Stimulated activated CD8-positive, alpha-beta memory T cell treated with anti-CD3 and anti-CD28 coated beads, Interleukin-2, amount 100 ng/mL, for 1 hour (primary cell): ENCODE data around the gene ARID3C.
"Not testable (repeated sequence)": the region's sequence is repeated elsewhere in the genome, so short reads cannot be mapped to it uniquely, and the experiment has no call there.

ENCODE experiments used
- DNase-seq, 2 donors: peaks; one replicate each; pipeline ENCODE4 v3.0.0-alpha.2; 2020; ENCODE audit warnings: low read depth in 2 of 2

The ARID3C gene

DNA sequence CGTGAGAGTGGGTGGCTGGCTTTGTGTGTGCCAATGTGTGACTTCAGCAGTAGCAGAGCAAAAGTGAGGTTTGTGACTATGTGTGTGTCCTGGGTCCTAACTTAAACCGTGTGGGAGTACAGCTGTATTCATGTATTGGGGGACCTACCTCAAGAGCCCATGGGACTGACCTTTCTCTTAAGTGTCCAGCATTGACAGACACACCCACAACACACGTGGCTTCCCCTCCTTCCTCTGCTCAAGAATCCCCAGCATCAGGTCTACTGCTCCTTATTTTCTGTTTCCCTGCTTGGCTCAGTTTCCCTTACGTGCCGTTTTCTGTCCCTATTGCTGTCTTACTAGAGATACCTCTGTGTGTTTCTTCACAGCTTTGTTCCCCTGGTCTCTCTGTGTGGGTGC, 23.7 kb upstream of the ARID3C start:
- DNase-seq = no peak

DNA sequence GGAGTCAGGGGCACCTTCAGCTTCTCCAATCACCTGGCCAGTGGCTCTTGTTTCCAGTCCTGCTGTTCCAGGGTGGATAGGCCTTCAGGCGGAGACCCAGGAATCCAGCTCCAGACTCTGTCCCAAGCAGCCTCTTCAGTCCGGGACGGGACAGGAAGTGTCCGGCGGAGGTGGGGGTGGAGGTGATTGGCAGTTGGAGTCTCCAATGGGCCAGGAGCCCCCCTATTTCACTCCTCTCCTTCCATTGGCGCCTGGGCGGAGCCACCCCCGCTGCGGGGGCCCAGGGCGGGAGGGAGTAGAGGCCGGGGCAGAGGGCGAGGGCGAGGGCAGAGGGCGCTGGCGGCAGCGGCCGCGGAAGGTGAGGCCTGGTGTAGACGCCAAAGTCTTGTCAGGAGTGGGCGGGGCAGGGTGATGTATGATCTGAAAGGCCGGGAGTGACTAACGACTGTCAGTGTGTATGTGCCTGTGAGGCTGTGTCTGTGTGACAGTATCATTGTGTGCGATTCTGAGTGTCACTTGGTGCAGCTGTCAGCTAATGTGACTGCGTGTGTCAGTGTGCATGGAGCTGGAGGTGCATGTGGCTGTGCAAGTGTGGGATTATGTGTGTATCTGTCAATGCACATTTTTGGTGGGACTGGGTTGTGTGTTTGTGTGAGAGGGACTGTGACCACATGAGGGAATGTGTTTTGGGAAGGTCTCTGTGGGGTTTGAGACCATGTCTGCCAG, 23.2 kb upstream of the ARID3C start, which contains the start of gene IL11RA:
TSS of gene IL11RA (plus strand) at position 310 of the 726 bp plus-strand sequence. CDS start 3,033 bp downstream, outside the sequence.
- DNase-seq = no peak

DNA sequence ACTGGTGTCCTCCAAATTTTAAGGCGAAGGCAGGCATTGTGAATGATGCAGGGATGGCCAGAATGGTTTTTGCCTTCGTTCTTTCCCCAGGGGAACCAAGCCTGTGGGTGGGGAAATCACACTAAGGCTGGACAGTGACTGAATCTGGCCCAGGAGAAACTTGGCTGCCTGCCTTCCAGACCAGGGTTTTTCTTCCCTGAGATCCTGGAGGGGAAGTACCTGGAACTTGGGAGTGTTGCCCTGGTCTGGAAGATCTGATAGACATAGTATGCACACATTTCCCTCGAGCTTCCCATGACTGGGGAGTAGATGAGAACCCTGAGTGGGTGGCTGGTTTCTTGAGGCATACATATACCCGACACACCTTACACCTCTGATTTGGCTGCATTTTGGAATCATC, 22.5 kb upstream of the ARID3C start:
- no peak for DNase-seq

GRCh38 chr9:34650816-34651215, 21.9 kb upstream of the ARID3C start:
- DNase-seq = no peak

GRCh38 chr9:34648673-34649072, 19.8 kb upstream of the ARID3C start:
- DNase-seq = no peak

DNA sequence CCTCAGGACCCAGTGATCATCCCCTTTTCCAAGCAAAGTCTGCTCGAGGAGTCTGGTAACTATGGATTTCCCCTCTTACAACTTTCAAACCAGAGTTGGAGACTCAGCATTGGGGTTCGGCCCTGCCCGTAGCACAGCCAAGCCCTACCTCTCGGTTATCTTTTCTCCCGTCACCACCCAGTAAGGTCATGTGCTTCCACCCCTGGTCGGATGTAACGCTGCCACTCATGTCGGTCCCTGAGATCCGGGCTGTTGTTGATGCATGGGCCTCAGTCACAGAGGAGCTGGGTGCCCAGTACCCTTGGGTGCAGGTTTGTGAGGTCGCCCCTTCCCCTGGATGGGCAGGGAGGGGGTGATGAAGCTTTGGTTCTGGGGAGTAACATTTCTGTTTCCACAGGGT, 18.8 kb upstream of the ARID3C start:
- no peak for DNase-seq

DNA sequence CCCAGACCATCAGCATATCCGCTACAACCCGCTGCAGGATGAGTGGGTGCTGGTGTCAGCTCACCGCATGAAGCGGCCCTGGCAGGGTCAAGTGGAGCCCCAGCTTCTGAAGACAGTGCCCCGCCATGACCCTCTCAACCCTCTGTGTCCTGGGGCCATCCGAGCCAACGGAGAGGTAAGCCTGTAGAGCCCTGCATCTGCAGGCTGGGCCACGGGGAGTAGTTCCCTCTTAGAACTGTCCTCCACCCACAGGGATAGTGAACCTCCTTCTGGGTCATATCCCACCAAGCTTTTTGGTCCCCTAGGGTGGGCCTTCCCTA, 18.2 kb upstream of the ARID3C start:
- no peak for DNase-seq

DNA sequence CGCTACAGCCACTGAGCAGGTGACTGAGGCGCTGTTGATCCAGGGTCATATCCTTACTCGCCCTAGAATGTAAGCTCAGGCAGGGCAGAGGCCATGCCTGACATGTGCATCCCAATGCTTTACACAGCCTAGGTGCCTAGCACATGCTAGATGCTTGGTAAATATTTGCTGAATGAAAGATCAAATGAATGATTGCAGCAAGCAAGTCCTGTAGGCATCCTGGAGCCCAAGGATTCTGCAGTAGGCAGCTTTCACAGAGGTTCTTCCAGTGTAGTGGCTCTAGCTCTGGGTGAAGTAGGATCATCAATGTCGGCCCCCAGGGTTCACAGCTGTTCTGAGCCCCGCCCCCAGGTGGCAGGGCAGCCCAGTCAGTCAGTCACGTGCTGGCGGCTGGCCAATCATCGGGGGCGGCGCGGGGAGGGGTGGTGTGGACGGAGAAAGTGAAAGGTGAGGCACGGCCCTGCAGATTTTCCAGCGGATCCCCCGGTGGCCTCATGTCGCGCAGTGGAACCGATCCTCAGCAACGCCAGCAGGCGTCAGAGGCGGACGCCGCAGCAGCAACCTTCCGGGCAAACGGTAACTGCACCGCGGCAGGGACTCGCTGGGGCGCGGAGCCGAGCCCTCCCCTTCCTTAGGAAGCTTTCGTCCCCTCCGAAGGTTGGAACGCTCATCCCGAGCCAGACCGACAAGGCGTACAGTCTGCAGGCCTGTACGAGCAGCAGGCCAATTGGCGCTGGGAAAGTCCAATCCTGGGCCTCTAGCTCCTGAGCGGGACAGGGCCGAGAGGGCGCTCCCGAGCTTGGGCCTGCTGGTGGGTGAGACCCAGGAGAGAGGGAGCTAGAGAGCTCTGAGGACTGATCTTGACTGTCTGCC, 17.6 kb upstream of the ARID3C start, which contains the start of gene GALT:
TSS of gene GALT (plus strand) at position 465 of the 873 bp plus-strand sequence. CDS start at position 495, 30 bp downstream.
- peak; percentile 91 to 94 for DNase-seq

GRCh38 chr9:34644766-34645314, 16.0 kb upstream of the ARID3C start:
- no peak for DNase-seq

DNA sequence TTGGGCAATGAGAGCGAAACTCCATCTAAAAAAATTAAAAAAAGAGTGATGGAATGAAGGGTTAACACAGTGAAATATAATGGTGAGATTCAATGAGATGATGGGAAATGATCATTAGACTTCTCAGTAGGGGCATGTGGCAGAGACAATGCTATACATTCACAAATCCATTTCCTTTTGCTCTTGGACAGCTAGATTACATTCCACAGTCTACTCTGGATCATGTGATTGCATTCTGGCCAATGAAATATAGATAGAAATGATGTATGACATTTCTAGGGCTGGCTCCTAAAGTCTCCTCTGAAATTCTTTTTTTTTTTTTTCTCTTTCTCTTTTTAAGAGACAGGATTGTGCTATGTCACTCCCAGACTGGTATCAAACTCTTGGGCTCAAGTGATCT, 13.8 kb upstream of the ARID3C start:
- no peak for DNase-seq

- not testable (repeated sequence) for DNase-seq
These were observed 10.5 kb upstream of the ARID3C start for GRCh38 chr9:34639322-34639721.

DNA sequence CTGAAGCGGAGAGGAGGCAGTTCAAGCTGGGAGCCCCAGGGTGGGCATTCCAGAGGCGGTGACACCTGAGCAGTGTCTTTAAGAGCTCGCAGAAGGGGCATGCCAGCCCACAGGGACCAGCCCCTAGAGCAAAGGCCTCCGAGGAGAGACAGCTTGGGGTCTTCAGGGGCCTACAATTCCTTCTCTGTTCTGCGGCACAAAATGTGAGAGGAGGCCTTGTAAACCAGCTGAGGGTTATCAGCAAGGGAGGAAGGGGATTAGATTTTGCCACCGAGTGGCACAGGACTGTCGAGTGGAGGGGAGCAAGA, 9.2 kb upstream of the ARID3C start:
- DNase-seq = no peak

DNA sequence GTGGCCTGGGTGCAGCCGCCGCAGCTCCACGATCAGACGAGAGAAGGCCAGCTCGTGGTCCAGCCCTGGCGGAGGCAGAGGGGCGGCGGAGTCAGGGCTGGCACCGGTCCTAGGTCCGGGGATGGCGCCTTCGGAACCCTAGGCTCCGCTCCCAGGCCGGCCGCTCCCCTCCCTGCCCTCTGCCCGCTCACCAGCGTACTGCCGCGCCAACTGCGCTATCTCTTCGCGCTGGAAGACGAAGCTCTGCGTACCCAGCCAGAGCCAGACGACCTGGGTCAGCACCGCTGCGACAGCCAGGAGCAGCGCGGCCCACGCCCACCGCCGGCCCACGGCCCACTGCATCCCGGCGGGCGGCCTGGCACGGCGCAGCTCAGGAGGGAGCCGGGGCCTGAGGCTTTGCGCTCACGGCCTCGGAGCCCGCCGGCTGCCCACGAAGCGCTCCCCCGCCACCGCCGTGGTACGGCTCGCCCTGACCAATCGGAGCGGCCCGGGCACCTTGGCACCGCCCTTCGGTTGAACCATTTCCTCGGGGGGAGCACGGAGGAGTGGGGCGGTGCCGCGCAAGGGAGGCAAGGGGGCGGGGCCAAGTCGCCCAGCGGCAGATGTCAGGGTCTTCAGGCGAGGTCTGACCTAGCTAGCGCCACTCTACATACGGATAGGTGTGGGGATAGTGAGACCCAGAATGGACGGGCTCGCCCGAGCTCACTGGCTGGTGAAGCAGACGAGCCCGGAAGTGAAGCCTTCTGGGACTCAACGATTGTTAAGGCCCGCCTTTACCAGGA, 8.7 kb upstream of the ARID3C start, which contains the start of gene SIGMAR1:
TSS of gene SIGMAR1 (minus strand) at position 432 of the 782 bp plus-strand sequence. CDS start at position 342, 90 bp downstream.
- peak; percentile 81 to 86 for DNase-seq

DNA sequence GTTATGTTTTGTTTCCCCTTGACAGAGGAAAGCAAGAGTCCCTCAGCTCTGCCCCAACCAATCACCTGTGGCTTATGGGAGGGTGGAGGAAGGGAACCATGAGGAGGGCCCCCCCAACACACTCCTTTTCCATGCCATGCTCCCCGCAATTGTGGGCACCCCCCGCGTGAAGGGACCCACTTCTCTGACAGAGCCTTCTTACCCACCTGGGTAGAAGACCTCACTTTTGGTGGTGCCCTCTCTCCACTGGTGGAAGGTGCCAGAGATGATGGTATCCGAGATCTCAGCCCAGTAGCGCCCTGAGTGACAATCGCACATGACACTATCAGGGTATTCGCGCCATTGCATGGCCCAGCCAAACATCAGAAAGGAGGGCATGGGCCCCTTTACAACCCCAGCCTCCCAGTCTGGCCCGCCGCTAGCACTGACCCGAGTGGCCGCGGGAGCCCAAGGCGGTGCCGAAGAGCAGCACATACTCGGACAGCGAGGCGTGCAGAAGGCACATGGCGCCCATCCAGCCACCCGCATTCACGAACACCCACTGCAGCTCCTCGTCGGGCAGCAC, 8.0 kb upstream of the ARID3C start:
- DNase-seq = no peak

- DNase-seq = no peak
These were observed 6.7 kb upstream of the ARID3C start for GRCh38 chr9:34635556-34635955.

DNA sequence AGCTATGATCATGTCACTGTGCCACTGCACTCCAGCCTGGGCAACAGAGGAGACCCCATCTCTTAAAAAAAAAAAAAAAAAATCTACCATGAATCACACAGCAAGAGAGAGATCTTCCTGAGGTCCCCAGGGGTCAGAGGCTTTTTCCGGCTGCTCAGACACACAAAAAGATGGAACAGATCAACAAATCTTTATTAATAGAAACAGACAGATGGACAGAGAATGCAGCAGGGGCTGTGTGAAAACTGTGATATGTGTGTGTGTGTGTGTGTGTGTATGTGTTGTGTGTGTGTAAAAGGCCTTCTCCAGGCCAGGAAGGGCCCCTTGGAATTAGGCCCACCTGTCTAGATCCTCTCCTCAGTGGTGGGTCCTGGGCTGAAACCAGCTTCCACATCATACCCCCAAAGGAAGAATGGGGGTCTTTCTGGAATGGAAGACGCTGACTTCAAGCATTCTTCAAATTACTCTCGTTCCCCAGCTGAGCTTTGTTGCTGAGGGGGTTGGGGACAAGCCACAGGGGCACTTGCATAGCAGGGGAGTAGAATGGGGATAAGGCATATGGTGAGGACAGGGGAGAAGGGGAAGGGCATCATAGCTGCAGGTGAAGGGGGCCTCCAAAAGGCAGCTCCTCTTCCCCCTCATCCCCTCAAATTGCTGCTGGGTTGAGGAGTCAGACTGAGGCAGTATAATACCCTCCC, 5.8 kb upstream of the ARID3C start:
- no peak for DNase-seq

DNA sequence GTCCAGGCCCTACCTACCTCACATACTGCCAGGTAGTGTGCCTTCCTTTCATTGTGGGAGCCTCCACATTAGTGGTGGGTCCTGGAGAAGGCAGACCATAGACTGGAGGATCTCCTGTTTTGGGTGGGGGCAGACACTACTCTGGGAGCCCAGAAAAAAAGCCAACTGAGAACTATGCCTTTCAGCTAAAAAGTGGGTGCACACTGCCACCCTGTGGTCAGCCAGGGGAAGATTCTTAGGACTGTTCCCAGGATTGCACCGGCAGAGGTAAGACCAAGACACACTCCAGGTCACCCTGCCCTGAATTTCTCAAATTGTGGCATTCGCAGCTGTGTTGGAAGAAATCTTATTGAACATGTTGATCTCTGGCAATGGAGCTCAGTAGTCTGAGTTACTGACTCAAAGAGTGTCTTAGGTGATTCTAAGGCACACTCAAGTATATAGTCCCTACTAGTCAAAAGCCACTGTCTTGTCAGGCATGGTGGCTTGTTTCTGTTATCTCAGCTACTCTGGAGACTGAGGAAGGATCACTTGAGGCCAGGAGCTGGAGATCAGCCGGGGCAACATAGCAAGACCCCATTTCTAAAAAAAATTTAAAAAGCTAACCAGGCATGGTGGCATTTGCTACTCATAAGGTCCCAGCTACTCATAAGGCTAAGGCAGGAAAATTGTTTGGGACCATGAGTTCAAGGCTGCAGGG, 5.1 kb upstream of the ARID3C start:
- peak; percentile 55 to 60 for DNase-seq

- no peak for DNase-seq
These were observed 4.3 kb upstream of the ARID3C start for GRCh38 chr9:34633166-34633565.

- no peak for DNase-seq
These were observed 1.7 kb upstream of the ARID3C start for GRCh38 chr9:34630402-34631154.

- no peak for DNase-seq
These were observed 584 bp upstream of the ARID3C start for GRCh38 chr9:34629491-34629808.
